Omental fat pad (tissue), 4 donors: ENCODE data around the gene MALRD1. TPM values are rescaled to one million over a fixed set of nuclear protein-coding genes. Genes with fewer than 3 reads are reported as not detected.

Source experiments
- ATAC-seq: fragments of 150-250 bp; one replicate; pipeline ENCODE4 v1.9.1; 2016; ENCODE audit warnings: mild to moderate bottlenecking, moderate library complexity; ENCODE audit not compliant: low FRiP score
- DNase-seq: peaks from one replicate; pipeline ENCODE4 v3.0.0-alpha.2; 2019; ENCODE audit warnings: low spot score
- CTCF ChIP-seq, 3 donors: fragments of 450-650 bp; IDR thresholded peaks; one replicate each; pipeline ENCODE4 v1.5.1; 2016 to 2017; ENCODE audit warnings: antibody characterized with exemption in 3 of 3, mild to moderate bottlenecking in 3 of 3, moderate library complexity in 2 of 3
- total RNA-seq, 4 donors: library from RNA; depleted of rRNA; stranded (reverse); fragments of >200 nt; gene quantifications; one replicate each; pipeline ENCODE4 v1.1.0, GENCODE V29; 2016

Gene MALRD1
- total RNA-seq, 4 donors from 2014 or later, result 0.93 to 2.4 (median 1.4) TPM

GRCh38 chr10:19133992-19134391 is 85.4 kb downstream of the MALRD1 start:
- DNase-seq (no peak), ATAC-seq (no peak)
- TF ChIP-seq CTCF (IDR thresholded peaks at IDR 0.05), result no peak

GRCh38 chr10:19142967-19143366 is 94.4 kb downstream of the MALRD1 start:
- ATAC-seq, result no peak

GRCh38 chr10:19144206-19144605 is 95.6 kb downstream of the MALRD1 start:
- no peak for DNase-seq
- TF ChIP-seq CTCF (IDR thresholded peaks at IDR 0.05), result no peak
- ATAC-seq, result no peak

More at GRCh38 chr10:19142967-19143366, 94.4 kb downstream of the MALRD1 start:
- no peak for TF ChIP-seq CTCF (IDR thresholded peaks at IDR 0.05)
- no peak for DNase-seq

GRCh38 chr10:19154375-19154774 is 105.8 kb downstream of the MALRD1 start:
- ATAC-seq, result no peak
- no peak for TF ChIP-seq CTCF (IDR thresholded peaks at IDR 0.05)
- DNase-seq, result no peak

- ATAC-seq, result no peak
- DNase-seq, result no peak
- no peak for TF ChIP-seq CTCF (IDR thresholded peaks at IDR 0.05)
Observed at GRCh38 chr10:19158358-19158757, 109.8 kb downstream of the MALRD1 start.

- TF ChIP-seq CTCF (IDR thresholded peaks at IDR 0.05), result no peak
- no peak for ATAC-seq
- no peak for DNase-seq
Observed at GRCh38 chr10:19158870-19159269, 110.3 kb downstream of the MALRD1 start.

GRCh38 chr10:19164461-19164860 is 115.9 kb downstream of the MALRD1 start:
- no peak for DNase-seq

More at GRCh38 chr10:19164461-19164860, 115.9 kb downstream of the MALRD1 start:
- no peak for ATAC-seq
- no peak for TF ChIP-seq CTCF (IDR thresholded peaks at IDR 0.05)
